MM.1S (cell line): ENCODE data around the gene EGFLAM.

Experiments
- CTCF ChIP-seq: fragments of 300-600 bp; sonication (generic); IDR thresholded peaks from 2 replicates; pipeline ENCODE4 v1.5.1; 2016; ENCODE audit warnings: antibody characterized with exemption, low read length, mixed read lengths
- EZH2 ChIP-seq: fragments of 300-600 bp; sonication (generic); optimal IDR thresholded peaks from 2 replicates; pipeline ENCODE3; 2017; ENCODE audit warnings: low read depth, mild to moderate bottlenecking, antibody characterized with exemption, low read length, mixed read lengths

- TF ChIP-seq CTCF (no peak), EZH2 (no peak)
Measured at GRCh38 chr5:38319491-38319890, 61.1 kb downstream of the EGFLAM start.
